Measurements from ENCODE around the gene F11R. TPM values are rescaled to one million over a fixed set of nuclear protein-coding genes. Genes with fewer than 3 reads are reported as not detected.
"Not testable (repeated sequence)": the region's sequence is repeated elsewhere in the genome, so short reads cannot be mapped to it uniquely, and the experiment has no call there.

The F11R gene
- total RNA-seq, 1 donor from 2014 or later: 178 TPM

DNA sequence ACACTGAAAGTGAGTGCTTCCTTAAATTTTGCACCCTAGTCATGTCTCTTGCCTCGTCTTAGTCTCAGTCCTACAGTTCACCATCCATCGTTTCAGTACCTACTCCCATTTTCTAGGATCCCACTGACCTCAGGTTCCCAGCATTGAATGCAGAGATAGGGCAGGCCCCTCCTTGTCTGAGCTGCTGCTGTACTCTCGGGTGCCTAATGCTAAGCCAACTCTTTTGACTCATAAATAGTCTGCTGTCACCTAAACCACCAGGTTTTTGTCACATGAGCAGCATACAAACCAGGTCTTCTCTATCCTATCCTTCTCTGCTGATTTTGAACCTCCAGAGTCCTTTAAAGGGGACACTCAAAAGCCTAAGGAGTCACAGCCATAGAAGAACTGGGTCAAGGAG lies 45.7 kb upstream of the F11R start:
- H3K9me3 ChIP-seq: no peaks in the 10 kb centered on the region
- no peaks in the 10 kb centered on the region for H3K27me3 ChIP-seq
- TF ChIP-seq, protein P1, sequence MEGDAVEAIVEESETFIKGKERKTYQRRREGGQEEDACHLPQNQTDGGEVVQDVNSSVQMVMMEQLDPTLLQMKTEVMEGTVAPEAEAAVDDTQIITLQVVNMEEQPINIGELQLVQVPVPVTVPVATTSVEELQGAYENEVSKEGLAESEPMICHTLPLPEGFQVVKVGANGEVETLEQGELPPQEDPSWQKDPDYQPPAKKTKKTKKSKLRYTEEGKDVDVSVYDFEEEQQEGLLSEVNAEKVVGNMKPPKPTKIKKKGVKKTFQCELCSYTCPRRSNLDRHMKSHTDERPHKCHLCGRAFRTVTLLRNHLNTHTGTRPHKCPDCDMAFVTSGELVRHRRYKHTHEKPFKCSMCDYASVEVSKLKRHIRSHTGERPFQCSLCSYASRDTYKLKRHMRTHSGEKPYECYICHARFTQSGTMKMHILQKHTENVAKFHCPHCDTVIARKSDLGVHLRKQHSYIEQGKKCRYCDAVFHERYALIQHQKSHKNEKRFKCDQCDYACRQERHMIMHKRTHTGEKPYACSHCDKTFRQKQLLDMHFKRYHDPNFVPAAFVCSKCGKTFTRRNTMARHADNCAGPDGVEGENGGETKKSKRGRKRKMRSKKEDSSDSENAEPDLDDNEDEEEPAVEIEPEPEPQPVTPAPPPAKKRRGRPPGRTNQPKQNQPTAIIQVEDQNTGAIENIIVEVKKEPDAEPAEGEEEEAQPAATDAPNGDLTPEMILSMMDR (IDR thresholded peaks at IDR 0.05): no peak
- no peak for TF ChIP-seq POLR2AphosphoS5 (IDR thresholded peaks at IDR 0.05; ENCODE audit: insufficient read depth in 1 of 2, low read depth in 1 of 2)
- no peak for TF ChIP-seq POLR2A (IDR thresholded peaks at IDR 0.05)
- no peaks in the 10 kb centered on the region for H3K36me3 ChIP-seq
- DNase-seq (ENCODE audit: extremely low spot score in 2 of 2): no peak
- no peak overlapping the region for H3K27ac ChIP-seq
- intact Hi-C loops (cut with DNase I): no loop called here
- H3K4me3 ChIP-seq: no peak overlapping the region
- H3K4me1 ChIP-seq: no peaks in the 10 kb centered on the region

DNA sequence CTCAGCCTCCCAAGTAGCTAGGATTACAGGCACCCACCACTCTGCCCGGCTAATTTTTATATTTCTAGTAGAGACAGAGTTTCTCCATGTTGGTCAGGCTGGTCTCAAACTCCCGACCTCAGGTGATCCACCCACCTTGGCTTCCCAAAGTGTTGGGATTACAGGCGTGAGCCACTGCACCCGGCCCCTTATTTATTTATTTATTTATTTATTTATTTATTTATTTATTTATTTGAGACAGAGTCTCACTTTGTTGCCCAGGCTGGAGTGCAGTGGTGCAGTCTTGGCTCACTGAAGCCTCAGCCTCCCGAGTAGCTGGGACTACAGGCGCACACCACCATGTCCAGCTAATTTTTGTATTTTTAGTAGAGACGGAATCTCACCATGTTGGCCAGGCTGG lies 44.7 kb upstream of the F11R start:
- intact Hi-C loops (cut with DNase I); H3K4me1 ChIP-seq; H3K36me3 ChIP-seq; H3K27ac ChIP-seq; H3K4me3 ChIP-seq; DNase-seq (ENCODE audit: extremely low spot score in 2 of 2); H3K27me3 ChIP-seq; H3K9me3 ChIP-seq: not testable (repeated sequence)

DNA sequence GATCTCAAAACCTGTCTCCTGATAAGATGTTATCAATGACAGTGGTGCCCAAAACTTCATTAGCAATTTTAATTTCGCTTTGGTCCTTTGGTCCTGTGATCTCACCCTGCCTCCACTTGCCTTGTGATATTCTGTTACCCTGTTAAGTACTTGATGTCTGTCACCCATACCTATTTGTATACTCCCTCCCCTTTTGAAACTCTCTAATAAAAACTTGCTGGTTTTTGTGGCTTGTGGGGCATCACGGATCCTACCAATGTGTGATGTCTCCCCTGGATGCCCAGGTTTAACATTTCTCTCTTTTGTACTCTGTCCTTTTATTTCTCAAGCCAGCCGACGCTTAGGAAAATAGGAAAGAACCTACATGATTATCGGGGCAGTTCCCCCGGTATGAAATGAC lies 43.0 kb upstream of the F11R start:
- H3K27me3 ChIP-seq; H3K36me3 ChIP-seq; DNase-seq (ENCODE audit: extremely low spot score in 2 of 2); intact Hi-C loops (cut with DNase I); H3K4me3 ChIP-seq; H3K27ac ChIP-seq; H3K4me1 ChIP-seq; H3K9me3 ChIP-seq: not testable (repeated sequence)

DNA sequence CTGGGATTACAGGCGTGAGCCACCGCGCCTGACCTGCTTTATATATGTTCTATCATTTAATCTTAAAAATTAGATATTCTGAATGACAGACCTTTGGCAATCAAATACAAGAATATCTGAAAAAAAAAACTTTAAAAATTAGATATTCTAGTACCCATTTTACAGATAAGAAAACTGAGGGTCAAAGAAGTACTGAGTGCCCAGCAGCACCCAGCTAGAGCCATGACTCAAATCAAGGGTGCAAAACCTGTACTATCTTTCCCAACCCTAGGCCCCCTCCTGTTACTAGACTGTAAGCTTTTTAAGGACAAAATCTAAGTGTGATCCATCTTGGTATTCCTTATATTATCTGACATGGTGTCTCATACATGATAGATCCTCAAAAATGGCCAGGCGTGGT lies 40.5 kb upstream of the F11R start:
- intact Hi-C loops (cut with DNase I): no loop called here
- Histone ChIP-seq H3K4me3 (no peak overlapping the region), H3K27me3 (no peaks in the 10 kb centered on the region), H3K27ac (no peak overlapping the region), H3K9me3 (no peaks in the 10 kb centered on the region), H3K36me3 (no peaks in the 10 kb centered on the region), H3K4me1 (no peaks in the 10 kb centered on the region)
- DNase-seq (ENCODE audit: extremely low spot score in 2 of 2): no peak
- TF ChIP-seq, protein P1 (IDR thresholded peaks at IDR 0.05): no peak
- TF ChIP-seq POLR2A (IDR thresholded peaks at IDR 0.05) (no peak), POLR2AphosphoS5 (IDR thresholded peaks at IDR 0.05; ENCODE audit: insufficient read depth in 1 of 2, low read depth in 1 of 2) (no peak)

DNA sequence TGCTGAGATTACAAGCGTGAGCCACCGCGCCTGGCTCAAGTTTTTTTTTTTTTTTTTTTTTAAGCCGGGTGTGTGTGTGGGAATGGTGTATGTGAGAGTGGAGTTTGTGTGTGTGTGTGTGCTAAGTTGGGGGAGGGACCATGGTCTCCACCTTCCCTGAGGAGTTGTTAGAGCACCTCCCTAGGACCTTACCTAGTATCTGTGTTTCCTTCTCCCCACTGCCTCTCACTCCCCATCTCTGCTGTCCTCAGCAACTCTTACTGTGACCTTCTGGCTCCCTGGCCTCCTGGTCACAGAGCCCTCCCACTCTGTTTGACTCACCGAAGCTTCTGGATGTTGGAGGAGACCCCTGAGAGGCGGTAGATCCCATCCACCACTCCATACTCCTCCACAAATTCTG lies 38.3 kb upstream of the F11R start:
- no peaks in the 10 kb centered on the region for H3K36me3 ChIP-seq
- H3K27me3 ChIP-seq: no peaks in the 10 kb centered on the region
- intact Hi-C loops (cut with DNase I): no loop called here
- no peak overlapping the region for H3K4me3 ChIP-seq
- H3K4me1 ChIP-seq: no peaks in the 10 kb centered on the region
- no peak overlapping the region for H3K27ac ChIP-seq
- no peak for TF ChIP-seq POLR2AphosphoS5 (IDR thresholded peaks at IDR 0.05; ENCODE audit: insufficient read depth in 1 of 2, low read depth in 1 of 2)
- TF ChIP-seq POLR2A (IDR thresholded peaks at IDR 0.05): no peak
- TF ChIP-seq, protein P1 (IDR thresholded peaks at IDR 0.05): no peak
- no peak for DNase-seq (ENCODE audit: extremely low spot score in 2 of 2)
- H3K9me3 ChIP-seq: no peaks in the 10 kb centered on the region

DNA sequence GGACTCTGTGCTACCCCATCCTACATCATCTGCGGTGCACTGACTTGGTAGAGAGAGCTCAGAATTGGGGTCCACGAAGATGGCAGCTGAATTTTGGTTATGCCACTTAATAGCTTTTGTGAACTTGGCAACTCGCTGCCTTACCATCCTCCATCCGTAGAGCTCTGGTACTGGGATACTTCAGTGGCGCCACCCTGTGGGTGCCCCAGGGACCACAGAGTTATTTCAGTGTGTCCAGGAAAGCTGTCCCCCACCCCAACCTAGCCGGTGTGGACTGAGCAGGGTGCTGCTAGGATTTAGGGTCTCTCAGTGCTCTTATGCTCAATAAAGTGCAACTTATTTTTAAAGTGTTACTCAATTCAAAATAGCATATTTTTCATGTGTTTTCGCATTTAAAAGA lies 33.9 kb upstream of the F11R start:
- Histone ChIP-seq H3K4me3 (no peak overlapping the region), H3K36me3 (no peaks in the 10 kb centered on the region), H3K4me1 (no peaks in the 10 kb centered on the region), H3K9me3 (no peaks in the 10 kb centered on the region), H3K27ac (no peak overlapping the region), H3K27me3 (no peaks in the 10 kb centered on the region)
- intact Hi-C loops (cut with DNase I): no loop called here
- TF ChIP-seq, protein P1 (IDR thresholded peaks at IDR 0.05): no peak
- no peak for TF ChIP-seq POLR2A (IDR thresholded peaks at IDR 0.05)
- no peak for TF ChIP-seq POLR2AphosphoS5 (IDR thresholded peaks at IDR 0.05; ENCODE audit: insufficient read depth in 1 of 2, low read depth in 1 of 2)
- no peak for DNase-seq (ENCODE audit: extremely low spot score in 2 of 2)
